Left lobe of liver (tissue), 2 donors: ENCODE results near the gene FAAP100. TPM values are rescaled to one million over a fixed set of nuclear protein-coding genes. Genes with fewer than 3 reads are reported as not detected.

Experiments
- ATAC-seq: fragments of 200-7000 bp; cut with Tn5 transposase; one replicate; pipeline ENCODE4 v1.9.1; 2020; ENCODE audit warnings: mild to moderate bottlenecking, moderate library complexity
- DNase-seq: peaks from one replicate; pipeline ENCODE4 v3.0.0-alpha.2; 2020; ENCODE audit warnings: low spot score
- total RNA-seq: library from RNA; stranded (reverse); gene quantifications from one replicate; pipeline ENCODE4 v1.2.1, GENCODE V29; 2021
- donor health status: DM: no; HTN: no; CAD: no; lungs with moderate emphysema.
- donor health status: DM: no; HTN: yes; CAD: no.

Gene FAAP100
- total RNA-seq, 1 donor from 2014 or later: 18.9 TPM

DNA sequence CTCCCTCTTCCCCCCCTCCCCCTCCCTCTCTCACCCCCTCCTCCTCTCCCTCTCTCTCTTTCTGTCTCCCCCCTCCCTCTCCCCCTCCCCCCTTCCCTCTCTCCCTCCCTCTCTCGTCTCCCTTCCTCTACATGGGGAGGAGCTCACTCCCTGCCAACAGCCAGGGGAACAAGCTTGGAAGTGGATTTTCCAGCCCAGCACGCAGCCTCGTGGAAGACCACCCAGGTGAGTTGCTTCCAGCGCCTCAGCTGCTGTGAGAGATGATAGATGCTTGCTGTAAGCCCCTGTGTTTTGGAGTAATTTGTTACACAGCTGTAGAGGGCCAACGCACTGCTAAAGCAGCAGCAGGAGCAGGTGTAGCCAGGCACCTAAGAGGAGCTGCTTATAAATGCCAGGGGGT, 60.4 kb downstream of the FAAP100 start:
- no peak for ATAC-seq

GRCh38 chr17:81491181-81491581, 61.0 kb downstream of the FAAP100 start:
- no peak for ATAC-seq

More for the DNA sequence above, 60.4 kb downstream of the FAAP100 start:
- no peak for DNase-seq

GRCh38 chr17:81489998-81490992, 61.9 kb downstream of the FAAP100 start:
- ATAC-seq: no peak
- no peak for DNase-seq

More at GRCh38 chr17:81491181-81491581, 61.0 kb downstream of the FAAP100 start:
- no peak for DNase-seq

Other genes with a start within 250 kb of the FAAP100 start
- gene BAHCC1, start 156.9 kb downstream of the FAAP100 start, total RNA-seq: 8.0 TPM
- 264 TPM for gene ACTG1, start 39.6 kb downstream of the FAAP100 start, total RNA-seq
- 0.18 TPM for gene FSCN2, start 24.0 kb downstream of the FAAP100 start, total RNA-seq
- 49.5 TPM for gene NPLOC4, start 84.8 kb upstream of the FAAP100 start, total RNA-seq
- 1.5 TPM for gene TSPAN10, start 84.8 kb upstream of the FAAP100 start, total RNA-seq
- 0.40 TPM for gene PDE6G, start 104.2 kb upstream of the FAAP100 start, total RNA-seq
- gene OXLD1, start 114.3 kb upstream of the FAAP100 start, total RNA-seq: 18.3 TPM
- gene CCDC137, start 114.4 kb upstream of the FAAP100 start, total RNA-seq: 7.0 TPM
- 5.1 TPM for gene ARL16, start 131.4 kb upstream of the FAAP100 start, total RNA-seq
- gene HGS, start 131.7 kb upstream of the FAAP100 start, total RNA-seq: 40.3 TPM
- 75.7 TPM for gene MRPL12, start 151.0 kb upstream of the FAAP100 start, total RNA-seq
- gene SLC25A10, start 159.9 kb upstream of the FAAP100 start, total RNA-seq: 105 TPM